GM12874 (cell line): ENCODE data around the gene AIM2.

ENCODE experiments used
- CTCF ChIP-seq: IDR thresholded peaks from 2 replicates; pipeline ENCODE4 v1.5.1; 2011; ENCODE audit warnings: low read depth, mild to moderate bottlenecking, control low read depth, low read length, moderate library complexity; ENCODE audit not compliant: insufficient read depth

Gene AIM2

DNA sequence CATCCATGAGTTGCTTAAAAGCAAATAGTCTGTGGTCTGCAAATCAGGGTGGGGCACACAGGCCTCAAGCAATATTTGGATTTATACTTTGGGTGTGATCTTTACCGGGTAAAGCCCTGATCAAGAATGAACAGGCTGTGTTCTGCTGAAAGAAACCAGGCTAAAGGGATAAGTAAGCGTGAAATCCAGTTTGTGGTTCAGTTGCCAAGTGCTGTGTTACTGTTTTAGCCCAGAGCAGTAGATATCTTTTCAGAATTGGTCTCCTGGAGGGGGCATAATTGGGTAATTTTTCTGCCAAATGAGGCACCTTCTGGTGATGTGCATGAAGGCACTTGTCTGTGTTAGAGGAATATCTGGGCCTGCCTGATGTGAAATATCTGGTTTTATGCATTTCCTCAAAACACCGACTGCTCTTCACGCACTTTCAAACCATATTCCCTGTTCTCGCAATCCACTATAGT is 21.4 kb downstream of the AIM2 start:
- TF ChIP-seq CTCF = no peak

DNA sequence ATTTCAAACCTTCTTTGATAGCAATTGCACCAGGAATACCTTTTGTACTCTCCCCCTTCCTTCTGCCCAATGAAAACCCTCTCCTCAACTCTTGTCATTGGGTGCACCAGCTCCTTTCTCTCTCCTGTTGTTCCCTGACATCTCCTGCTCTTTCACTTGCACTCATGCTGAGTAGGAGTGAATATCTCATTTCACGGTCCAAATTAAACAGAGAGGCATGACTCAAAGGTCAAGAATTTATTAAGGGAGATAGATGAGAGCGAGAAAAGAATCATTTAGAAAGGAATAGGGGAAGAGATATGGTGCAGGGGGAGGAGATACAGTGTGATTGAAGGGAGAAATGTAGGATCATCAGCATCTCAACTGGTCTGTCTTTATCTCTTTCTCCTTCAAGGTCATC is 22.1 kb downstream of the AIM2 start:
- no peak for TF ChIP-seq CTCF

DNA sequence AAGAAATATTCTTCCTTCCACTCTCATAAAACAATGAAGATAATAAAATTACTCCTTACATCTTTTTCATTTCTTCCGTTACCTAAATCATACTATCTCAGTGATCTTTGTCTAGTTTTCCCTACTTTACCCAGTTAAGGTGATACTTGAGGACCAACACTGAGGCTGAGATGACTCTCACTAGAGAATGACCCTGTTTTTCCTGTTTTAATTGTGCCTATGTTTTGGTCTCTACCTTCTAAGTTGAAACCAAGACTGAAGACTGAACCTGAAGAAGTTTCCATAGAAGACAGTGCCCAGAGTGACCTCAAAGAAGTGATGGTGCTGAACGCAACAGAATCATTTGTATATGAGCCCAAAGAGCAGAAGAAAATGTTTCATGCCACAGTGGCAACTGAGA is 25.1 kb downstream of the AIM2 start:
- no peak for TF ChIP-seq CTCF

GRCh38 chr1:159040893-159041724 is 35.5 kb downstream of the AIM2 start:
- no peak for TF ChIP-seq CTCF

DNA sequence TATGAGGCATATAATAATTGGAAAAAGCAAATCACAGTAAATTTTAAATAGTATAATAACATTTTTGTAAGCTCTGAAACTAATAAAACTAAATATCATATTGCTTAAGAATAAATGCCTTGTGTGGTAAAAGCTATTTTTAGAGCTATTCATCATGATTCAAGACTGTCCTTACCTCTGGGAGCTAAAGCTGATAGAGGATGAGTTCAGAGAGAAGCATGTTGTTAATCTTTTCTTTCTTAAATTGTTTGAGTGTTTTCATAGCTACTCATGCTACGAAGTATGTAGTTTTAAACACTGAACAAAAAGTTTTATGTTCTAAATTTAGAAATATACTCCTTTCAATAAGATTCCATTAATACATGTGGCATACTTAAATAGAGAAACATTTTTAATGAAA is 36.4 kb downstream of the AIM2 start:
- no peak for TF ChIP-seq CTCF

- TF ChIP-seq CTCF = no peak
These were observed 45.6 kb downstream of the AIM2 start for GRCh38 chr1:159030877-159031447.

DNA sequence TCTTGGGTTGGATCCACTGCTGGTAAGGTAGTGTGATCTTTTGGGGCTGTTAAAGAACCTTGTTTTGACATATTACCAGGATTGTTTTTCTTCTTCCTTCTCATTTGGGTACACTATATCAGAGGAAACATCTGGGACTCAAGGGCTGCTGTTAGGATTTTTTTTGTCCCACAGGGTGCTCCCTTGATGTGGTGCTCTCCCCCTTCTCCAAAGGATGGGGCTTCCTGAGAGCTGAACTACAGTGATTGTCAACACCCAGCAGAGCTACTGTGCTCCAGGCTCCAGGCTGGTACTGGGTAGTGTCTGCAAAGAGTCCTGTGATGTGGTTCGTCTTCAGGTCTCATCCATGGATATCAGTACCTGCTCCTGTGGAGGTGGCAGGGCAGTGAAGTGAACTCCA is 46.3 kb downstream of the AIM2 start:
- TF ChIP-seq CTCF = no peak
